Colonic mucosa (tissue), 4 donors: ENCODE measurements around the gene RALGAPA2. TPM values are rescaled to one million over a fixed set of nuclear protein-coding genes. Genes with fewer than 3 reads are reported as not detected.

Source experiments
- DNase-seq: peaks from one replicate; pipeline ENCODE4 v3.0.0-alpha.2; 2020
- H3K27ac ChIP-seq: fragments of 200-600 bp; one replicate; pipeline ENCODE4 v1.8.0; 2021
- H3K27me3 ChIP-seq: fragments of 200-600 bp; one replicate; pipeline ENCODE4 v1.8.0; 2021
- H3K36me3 ChIP-seq: fragments of 200-600 bp; one replicate; pipeline ENCODE4 v1.8.0; 2021
- H3K4me1 ChIP-seq: fragments of 200-600 bp; one replicate; pipeline ENCODE4 v1.8.0; 2021; ENCODE audit warnings: mild to moderate bottlenecking
- H3K4me3 ChIP-seq: fragments of 200-600 bp; one replicate; pipeline ENCODE4 v1.8.0; 2021
- H3K9ac ChIP-seq, 2 donors: one replicate each; pipeline ENCODE4 v1.7.0; 2013; ENCODE audit warnings: control low read depth in 2 of 2, low read depth in 2 of 2, low read length in 2 of 2
- H3K9me3 ChIP-seq: fragments of 200-600 bp; one replicate; pipeline ENCODE4 v1.8.0; 2021
- CTCF ChIP-seq: fragments of 200-600 bp; IDR thresholded peaks from one replicate; pipeline ENCODE4 v1.8.0; 2022; ENCODE audit warnings: antibody characterized with exemption, mild to moderate bottlenecking
- intact Hi-C: fragments of 100-400 bp; cut with DNase I; formaldehyde crosslinking; loops from one replicate; pipeline ENCODE4 v1.14.1; 2022
- total RNA-seq, 2 donors: library from RNA; stranded (reverse); fragmentation: NEBNext Ultra II Directional in 1 of 2; extraction: Animal tissue kit (Norgen Biotek cat#: 25700) in 1 of 2; gene quantifications; one replicate each; pipeline ENCODE4 v1.2.1, GENCODE V29; 2021
- donor health status: healthy.
- donor health status: DM: no; HTN: no; CAD: no.
- donor health status: DM: no; HTN: no; CAD: no.

The RALGAPA2 gene
- total RNA-seq, 2 donors from 2014 or later = 64.5 to 66.1 TPM

DNA sequence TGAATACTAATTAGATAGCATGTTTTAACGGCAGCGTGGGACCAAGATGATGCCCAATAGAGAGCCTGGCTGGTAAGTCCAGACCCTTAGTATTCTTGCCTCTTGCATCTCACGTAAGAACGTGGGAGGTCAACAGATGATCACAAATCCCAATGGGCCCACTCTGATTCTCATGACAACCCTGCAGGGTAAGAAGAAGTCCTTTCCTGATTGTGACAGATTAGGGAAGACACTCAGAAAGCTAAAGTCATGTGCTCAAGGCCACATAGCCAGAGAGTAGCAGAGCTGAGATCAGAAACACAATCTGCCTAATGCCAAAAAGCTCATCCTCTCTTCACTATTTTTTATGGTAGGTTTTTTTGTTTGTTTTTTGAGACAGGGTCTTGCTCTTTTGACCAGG lies 103.8 kb downstream of the RALGAPA2 start:
- DNase-seq = no peak
- Histone ChIP-seq H3K27ac (no peak overlapping the region), H3K4me3 (no peak overlapping the region), H3K36me3 (peaks cover 5% of the 10 kb centered on the region), H3K9me3 (no peaks in the 10 kb centered on the region), H3K9ac (no peak overlapping the region), H3K4me1 (peaks cover 2% of the 10 kb centered on the region), H3K27me3 (no peaks in the 10 kb centered on the region)
- TF ChIP-seq CTCF = no peak
- intact Hi-C loops = no loop called here

GRCh38 chr20:20608041-20608440 lies 104.4 kb downstream of the RALGAPA2 start:
- H3K4me3 ChIP-seq = no peak overlapping the region
- no peaks in the 10 kb centered on the region for H3K9me3 ChIP-seq

DNA sequence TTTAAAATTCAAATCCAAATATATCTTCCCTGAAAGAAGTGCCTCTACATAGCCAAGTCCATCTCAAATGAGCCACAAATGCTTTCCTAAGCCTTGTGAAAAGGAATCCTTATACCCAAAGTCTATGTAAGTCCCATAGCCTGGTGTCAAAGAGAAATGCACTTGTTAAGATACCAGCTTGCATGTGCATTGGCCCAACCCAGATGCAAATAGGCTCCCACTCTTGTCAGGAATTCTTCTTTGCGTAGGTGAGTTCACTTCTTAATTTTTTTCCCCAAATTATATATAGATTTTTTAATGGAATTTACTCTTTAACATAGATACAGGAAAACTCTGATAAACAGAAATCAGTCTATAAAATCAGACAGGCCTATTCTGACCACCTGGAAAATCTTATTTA lies 105.6 kb downstream of the RALGAPA2 start:
- no peak overlapping the region for H3K27ac ChIP-seq
- H3K4me1 ChIP-seq = no peaks in the 10 kb centered on the region
- TF ChIP-seq CTCF = no peak
- H3K36me3 ChIP-seq = peaks cover 5% of the 10 kb centered on the region
- H3K9me3 ChIP-seq = no peaks in the 10 kb centered on the region
- intact Hi-C loops = no loop called here
- DNase-seq = no peak
- H3K9ac ChIP-seq = no peak overlapping the region
- H3K4me3 ChIP-seq = no peak overlapping the region
- H3K27me3 ChIP-seq = no peaks in the 10 kb centered on the region

More at GRCh38 chr20:20608041-20608440, 104.4 kb downstream of the RALGAPA2 start:
- Histone ChIP-seq H3K4me1 (peaks cover 2% of the 10 kb centered on the region), H3K36me3 (peaks cover 5% of the 10 kb centered on the region), H3K27me3 (no peaks in the 10 kb centered on the region), H3K27ac (no peak overlapping the region), H3K9ac (no peak overlapping the region)
- TF ChIP-seq CTCF = no peak
- intact Hi-C loops = no loop called here
- DNase-seq = no peak

- Histone ChIP-seq H3K9me3 (no peaks in the 10 kb centered on the region), H3K9ac (no peak overlapping the region), H3K27me3 (no peaks in the 10 kb centered on the region), H3K4me3 (no peak overlapping the region), H3K4me1 (no peaks in the 10 kb centered on the region), H3K27ac (no peak overlapping the region), H3K36me3 (peaks cover 5% of the 10 kb centered on the region)
- intact Hi-C loops = no loop called here
- TF ChIP-seq CTCF = no peak
- no peak for DNase-seq
Measured at GRCh38 chr20:20606050-20606449, 106.4 kb downstream of the RALGAPA2 start.

- intact Hi-C loops = no loop called here
- peaks cover 5% of the 10 kb centered on the region for H3K36me3 ChIP-seq
- TF ChIP-seq CTCF = no peak
- H3K9me3 ChIP-seq = no peaks in the 10 kb centered on the region
- no peak for DNase-seq
- H3K4me1 ChIP-seq = no peaks in the 10 kb centered on the region
- no peaks in the 10 kb centered on the region for H3K27me3 ChIP-seq
- no peak overlapping the region for H3K4me3 ChIP-seq
- H3K9ac ChIP-seq = no peak overlapping the region
- H3K27ac ChIP-seq = no peak overlapping the region
Measured at GRCh38 chr20:20604907-20605306, 107.5 kb downstream of the RALGAPA2 start.

DNA sequence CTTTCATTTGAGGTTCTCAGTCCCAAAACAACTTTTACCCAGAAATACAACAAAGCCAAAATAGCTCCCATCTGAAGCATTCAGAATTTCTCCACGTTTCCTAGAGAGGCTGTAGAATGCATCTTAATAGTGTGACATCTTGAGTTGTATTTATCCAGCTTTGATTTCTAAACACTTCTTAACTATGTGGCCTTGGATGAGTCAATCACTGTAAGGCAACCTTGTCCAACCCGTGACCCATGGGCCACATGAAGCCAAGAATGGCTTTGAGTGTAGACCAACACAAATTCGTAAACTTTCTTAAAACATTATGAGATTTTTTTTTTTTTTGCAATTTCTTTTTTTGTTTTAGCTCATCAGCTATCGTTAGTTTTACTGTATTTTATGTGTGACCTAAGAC lies 108.1 kb downstream of the RALGAPA2 start:
- no peak for TF ChIP-seq CTCF
- intact Hi-C loops = no loop called here
- no peak overlapping the region for H3K4me3 ChIP-seq
- no peaks in the 10 kb centered on the region for H3K9me3 ChIP-seq
- no peak overlapping the region for H3K9ac ChIP-seq
- no peaks in the 10 kb centered on the region for H3K27me3 ChIP-seq
- H3K36me3 ChIP-seq = peaks cover 5% of the 10 kb centered on the region
- no peak for DNase-seq
- H3K4me1 ChIP-seq = no peaks in the 10 kb centered on the region
- H3K27ac ChIP-seq = no peak overlapping the region
